Activated naive CD8-positive, alpha-beta T cell treated with anti-CD3 and anti-CD28 coated beads, Interleukin-2, amount 10 ng/mL, durations not matched to agents 7 days and 5 days (primary cell): ENCODE results near the gene TRPM2. TPM values are rescaled to one million over a fixed set of nuclear protein-coding genes. Genes with fewer than 3 reads are reported as not detected.

Experiments
- total RNA-seq, 2 experiments: library from RNA; stranded (reverse); gene quantifications; one replicate each; pipeline ENCODE4 v1.2.3, GENCODE V29; 2021

The TRPM2 gene
- total RNA-seq, 2 experiments from 2014 or later: 29.6 to 31.1 TPM

Other genes starting within 250 kb of the TRPM2 start
- gene PWP2, start 246.2 kb upstream of the TRPM2 start, total RNA-seq: 10 to 100 TPM in 1 of 2 experiments, 1 to 10 TPM in 1; 4.5 to 12.2 TPM
- gene GATD3, start 219.9 kb upstream of the TRPM2 start, total RNA-seq: 10 to 100 TPM; 12.7 to 14.6 TPM
- gene ICOSLG, start 112.7 kb upstream of the TRPM2 start, total RNA-seq: 1 to 10 TPM; 1.5 to 1.8 TPM
- not detected for gene DNMT3L, start 91.7 kb upstream of the TRPM2 start, total RNA-seq
- not detected for gene AIRE, start 67.7 kb upstream of the TRPM2 start, total RNA-seq
- 100 to 1,000 TPM; 183 to 193 TPM for gene PFKL, start 53.6 kb upstream of the TRPM2 start, total RNA-seq
- 10 to 100 TPM; 23.7 TPM for gene CFAP410, start 14.2 kb upstream of the TRPM2 start, total RNA-seq
- 1 to 10 TPM; 3.0 to 3.5 TPM for gene LRRC3, start 101.9 kb downstream of the TRPM2 start, total RNA-seq
- gene KRTAP10-1, start 186.6 kb downstream of the TRPM2 start, total RNA-seq: not detected
- gene KRTAP10-2, start 197.9 kb downstream of the TRPM2 start, total RNA-seq: not detected
- not detected for gene KRTAP10-3, start 205.2 kb downstream of the TRPM2 start, total RNA-seq
- not detected for gene KRTAP10-4, start 220.1 kb downstream of the TRPM2 start, total RNA-seq
- not detected for gene KRTAP10-5, start 227.0 kb downstream of the TRPM2 start, total RNA-seq
- not detected for gene KRTAP10-6, start 238.9 kb downstream of the TRPM2 start, total RNA-seq
- not detected for gene KRTAP10-7, start 247.0 kb downstream of the TRPM2 start, total RNA-seq